HepG2 (cell line): ENCODE data around the gene SLC34A3. TPM values are rescaled to one million over a fixed set of nuclear protein-coding genes. Genes with fewer than 3 reads are reported as not detected.
A peak's percentile ranks its signal among the peaks of the same experiment; 100 is the strongest.

Source experiments
- ADNP ChIP-seq: sonication (generic); formaldehyde crosslinking; IDR thresholded peaks from 2 replicates; pipeline ENCODE4 v1.4.0; 2020; ENCODE audit warnings: missing genetic modification reagents
- DPF2 ChIP-seq: sonication (generic); formaldehyde crosslinking; IDR thresholded peaks from 2 replicates; pipeline ENCODE4 v1.4.0; 2020; ENCODE audit warnings: mild to moderate bottlenecking, low read depth, missing genetic modification reagents, borderline replicate concordance
- GABPA ChIP-seq, 2 experiments: IDR thresholded peaks; 2 replicates each; pipeline ENCODE4 v1.6.1; 2011 to 2016; ENCODE audit warnings: low read depth in 2 of 2, low read length in 1 of 2, missing biosample characterization in 1 of 2, missing genetic modification characterization in 1 of 2
- HHEX ChIP-seq: IDR thresholded peaks from 2 replicates; pipeline ENCODE4 v1.6.1; 2016; ENCODE audit warnings: control low read depth
- HNRNPL ChIP-seq: fragments of 200-400 bp; formaldehyde crosslinking; IDR thresholded peaks from 2 replicates; pipeline ENCODE4 v1.6.1; 2017; ENCODE audit warnings: mild to moderate bottlenecking, low read depth, low read length
- KLF13 ChIP-seq: sonication (generic); formaldehyde crosslinking; IDR thresholded peaks from 2 replicates; pipeline ENCODE4 v1.4.0; 2020; ENCODE audit warnings: mild to moderate bottlenecking, missing genetic modification reagents
- PITX1 ChIP-seq: sonication (generic); formaldehyde crosslinking; IDR thresholded peaks from 2 replicates; pipeline ENCODE4 v1.5.1; 2020; ENCODE audit warnings: mild to moderate bottlenecking, missing genetic modification reagents
- SRSF9 ChIP-seq: fragments of 200-400 bp; formaldehyde crosslinking; IDR thresholded peaks from 2 replicates; pipeline ENCODE4 v1.6.1; 2018; ENCODE audit warnings: borderline replicate concordance, mild to moderate bottlenecking, low read depth, low read length; ENCODE audit not compliant: insufficient read depth, poor library complexity, severe bottlenecking
- ZNF337 ChIP-seq: sonication (generic); formaldehyde crosslinking; IDR thresholded peaks from 2 replicates; pipeline ENCODE4 v1.5.1; 2020; ENCODE audit warnings: missing genetic modification reagents, low read depth, mild to moderate bottlenecking, borderline replicate concordance
- ZNF33A ChIP-seq: sonication (generic); formaldehyde crosslinking; IDR thresholded peaks from 2 replicates; pipeline ENCODE4 v1.5.1; 2020; ENCODE audit warnings: missing genetic modification reagents, mild to moderate bottlenecking, moderate library complexity, borderline replicate concordance
- ZNF354B ChIP-seq: sonication (generic); formaldehyde crosslinking; IDR thresholded peaks from 2 replicates; pipeline ENCODE4 v1.8.0; 2022; ENCODE audit warnings: mild to moderate bottlenecking, missing genetic modification reagents
- polyA plus RNA-seq, 8 experiments: library from polyadenylated mRNA; depleted of rRNA in 3 of 8; stranded (reverse) in 7 of 8; unstranded in 1 of 8; fragments of >200 nt; fragmentation: Illumina TruSeq in 4 of 8; extraction: Trizol in 4 of 8; gene quantifications; 2 replicates each; pipeline versions ENCODE4 v1.2.1 to v1.2.3, GENCODE V29; 2011 to 2016; ENCODE audit warnings: low read depth in 4 of 8, missing spikeins in 1 of 8, mixed read lengths in 1 of 8; ENCODE audit not compliant: insufficient read depth in 1 of 8
- total RNA-seq, 5 experiments: library from RNA; depleted of rRNA; stranded (reverse); fragments of >200 nt; fragmentation: Illumina TruSeq; extraction: Trizol; gene quantifications; 2 replicates each; pipeline ENCODE4 v1.2.3, GENCODE V29; 2016; ENCODE audit warnings: low read depth in 1 of 5
- TF ChIP-seq, protein P1 (sequence below): sonication (generic); formaldehyde crosslinking; IDR thresholded peaks from 2 replicates; pipeline ENCODE4; 2020; ENCODE audit warnings: missing genetic modification reagents, mild to moderate bottlenecking, borderline replicate concordance
- TF ChIP-seq, protein P2 (sequence below): IDR thresholded peaks from 2 replicates; pipeline ENCODE4 v1.6.1; 2016; ENCODE audit warnings: low read depth
- TF ChIP-seq, protein P3 (sequence below): sonication (generic); formaldehyde crosslinking; IDR thresholded peaks from 2 replicates; pipeline ENCODE4 v1.5.0; 2020; ENCODE audit warnings: missing genetic modification reagents, mild to moderate bottlenecking, borderline replicate concordance
- TF ChIP-seq, protein P4 (sequence below): sonication (generic); formaldehyde crosslinking; IDR thresholded peaks from 2 replicates; pipeline ENCODE4 v1.4.0; 2020; ENCODE audit warnings: missing genetic modification reagents
- TF ChIP-seq, protein P5 (sequence below): sonication (generic); formaldehyde crosslinking; IDR thresholded peaks from 2 replicates; pipeline ENCODE4 v1.4.0; 2020; ENCODE audit warnings: missing genetic modification reagents
- TF ChIP-seq, protein P6 (sequence below): sonication (generic); formaldehyde crosslinking; IDR thresholded peaks from 2 replicates; pipeline ENCODE4 v1.5.0; 2020; ENCODE audit warnings: missing genetic modification reagents

SLC34A3 gene
- total and polyA plus RNA-seq, 2 of the 13 experiments (the other 11 are each of a cell fraction or from before 2014, with no cell fraction given), result 0.07 to 1.0 TPM

DNA sequence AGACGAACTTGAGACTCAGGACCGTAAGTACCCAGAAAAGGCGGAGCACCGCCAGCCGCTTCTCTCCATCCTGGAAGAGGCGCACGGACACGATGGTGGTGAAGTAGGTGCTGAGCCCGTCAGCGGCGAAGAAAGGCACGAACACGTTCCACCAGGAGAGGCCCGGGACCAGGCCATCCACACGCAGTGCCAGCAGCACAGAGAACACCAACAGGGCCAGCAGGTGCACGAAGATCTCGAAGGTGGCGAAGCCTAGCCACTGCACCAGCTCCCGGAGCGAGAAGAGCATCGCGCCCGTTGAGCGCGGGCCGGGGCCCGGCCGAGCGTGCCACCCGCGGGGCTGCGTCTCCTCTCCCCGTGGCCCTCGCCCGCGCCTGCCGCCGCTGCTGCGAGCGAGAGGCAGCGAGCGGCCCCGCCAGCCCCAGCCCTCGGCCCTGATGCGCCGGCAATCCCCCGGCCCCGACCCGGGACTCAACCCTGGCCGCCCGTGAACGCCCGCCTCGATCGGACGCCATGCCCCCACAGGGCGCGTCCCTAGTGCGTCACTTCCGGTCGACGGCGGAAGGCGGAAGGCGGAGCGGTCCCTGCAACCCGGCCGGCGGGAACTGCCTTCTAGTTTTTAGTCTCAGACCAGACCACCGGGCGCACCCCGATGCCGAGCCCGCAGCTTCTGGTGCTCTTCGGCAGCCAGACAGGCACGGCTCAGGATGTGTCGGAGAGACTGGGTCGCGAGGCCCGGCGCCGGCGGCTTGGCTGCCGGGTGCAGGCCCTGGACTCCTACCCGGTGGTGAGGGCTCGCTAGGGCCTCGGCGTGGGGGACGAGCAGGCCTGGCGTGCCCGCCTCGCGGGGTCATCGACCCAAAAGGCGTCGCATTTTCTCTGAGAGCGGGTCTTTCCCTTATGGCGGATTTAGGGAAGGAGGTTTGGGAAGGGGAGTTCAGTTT lies 25.3 kb upstream of the SLC34A3 start, which contains the start of the genes NDOR1 and TMEM203 (continued):
- TF ChIP-seq, protein P1, sequence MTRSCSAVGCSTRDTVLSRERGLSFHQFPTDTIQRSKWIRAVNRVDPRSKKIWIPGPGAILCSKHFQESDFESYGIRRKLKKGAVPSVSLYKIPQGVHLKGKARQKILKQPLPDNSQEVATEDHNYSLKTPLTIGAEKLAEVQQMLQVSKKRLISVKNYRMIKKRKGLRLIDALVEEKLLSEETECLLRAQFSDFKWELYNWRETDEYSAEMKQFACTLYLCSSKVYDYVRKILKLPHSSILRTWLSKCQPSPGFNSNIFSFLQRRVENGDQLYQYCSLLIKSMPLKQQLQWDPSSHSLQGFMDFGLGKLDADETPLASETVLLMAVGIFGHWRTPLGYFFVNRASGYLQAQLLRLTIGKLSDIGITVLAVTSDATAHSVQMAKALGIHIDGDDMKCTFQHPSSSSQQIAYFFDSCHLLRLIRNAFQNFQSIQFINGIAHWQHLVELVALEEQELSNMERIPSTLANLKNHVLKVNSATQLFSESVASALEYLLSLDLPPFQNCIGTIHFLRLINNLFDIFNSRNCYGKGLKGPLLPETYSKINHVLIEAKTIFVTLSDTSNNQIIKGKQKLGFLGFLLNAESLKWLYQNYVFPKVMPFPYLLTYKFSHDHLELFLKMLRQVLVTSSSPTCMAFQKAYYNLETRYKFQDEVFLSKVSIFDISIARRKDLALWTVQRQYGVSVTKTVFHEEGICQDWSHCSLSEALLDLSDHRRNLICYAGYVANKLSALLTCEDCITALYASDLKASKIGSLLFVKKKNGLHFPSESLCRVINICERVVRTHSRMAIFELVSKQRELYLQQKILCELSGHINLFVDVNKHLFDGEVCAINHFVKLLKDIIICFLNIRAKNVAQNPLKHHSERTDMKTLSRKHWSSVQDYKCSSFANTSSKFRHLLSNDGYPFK (CRISPR knock-in tag), result peak; percentile 81; the same call in 1 of the 2 replicates
- no peak for TF ChIP-seq GABPA (IDR thresholded peaks at IDR 0.05; ENCODE audit: low read depth, low read length)
- peak; percentile 95 for TF ChIP-seq GABPA (CRISPR knock-in tag; IDR thresholded peaks at IDR 0.05; ENCODE audit: low read depth)
- 0 out of 2 replicates have a peak, but pooled peaks have one; percentile 33 for TF ChIP-seq HNRNPL
- TF ChIP-seq, protein P2, sequence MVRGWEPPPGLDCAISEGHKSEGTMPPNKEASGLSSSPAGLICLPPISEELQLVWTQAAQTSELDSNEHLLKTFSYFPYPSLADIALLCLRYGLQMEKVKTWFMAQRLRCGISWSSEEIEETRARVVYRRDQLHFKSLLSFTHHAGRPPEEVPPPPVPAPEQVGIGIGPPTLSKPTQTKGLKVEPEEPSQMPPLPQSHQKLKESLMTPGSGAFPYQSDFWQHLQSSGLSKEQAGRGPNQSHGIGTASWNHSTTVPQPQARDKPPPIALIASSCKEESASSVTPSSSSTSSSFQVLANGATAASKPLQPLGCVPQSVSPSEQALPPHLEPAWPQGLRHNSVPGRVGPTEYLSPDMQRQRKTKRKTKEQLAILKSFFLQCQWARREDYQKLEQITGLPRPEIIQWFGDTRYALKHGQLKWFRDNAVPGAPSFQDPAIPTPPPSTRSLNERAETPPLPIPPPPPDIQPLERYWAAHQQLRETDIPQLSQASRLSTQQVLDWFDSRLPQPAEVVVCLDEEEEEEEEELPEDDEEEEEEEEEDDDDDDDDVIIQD (CRISPR knock-in tag), result no peak
- no peak for TF ChIP-seq ADNP (CRISPR knock-in tag)
- no peak for TF ChIP-seq SRSF9
- no peak for TF ChIP-seq HHEX (CRISPR knock-in tag)
- no peak for TF ChIP-seq ZNF354B (CRISPR knock-in tag)
- no peak for TF ChIP-seq DPF2 (CRISPR knock-in tag)
- TF ChIP-seq, protein P3, sequence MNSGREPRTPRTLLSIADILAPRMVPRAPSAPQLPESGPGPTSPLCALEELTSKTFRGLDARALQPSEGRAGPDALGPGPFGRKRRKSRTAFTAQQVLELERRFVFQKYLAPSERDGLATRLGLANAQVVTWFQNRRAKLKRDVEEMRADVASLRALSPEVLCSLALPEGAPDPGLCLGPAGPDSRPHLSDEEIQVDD (CRISPR knock-in tag), result no peak
- TF ChIP-seq KLF13 (CRISPR knock-in tag), result no peak
- TF ChIP-seq, protein P4, sequence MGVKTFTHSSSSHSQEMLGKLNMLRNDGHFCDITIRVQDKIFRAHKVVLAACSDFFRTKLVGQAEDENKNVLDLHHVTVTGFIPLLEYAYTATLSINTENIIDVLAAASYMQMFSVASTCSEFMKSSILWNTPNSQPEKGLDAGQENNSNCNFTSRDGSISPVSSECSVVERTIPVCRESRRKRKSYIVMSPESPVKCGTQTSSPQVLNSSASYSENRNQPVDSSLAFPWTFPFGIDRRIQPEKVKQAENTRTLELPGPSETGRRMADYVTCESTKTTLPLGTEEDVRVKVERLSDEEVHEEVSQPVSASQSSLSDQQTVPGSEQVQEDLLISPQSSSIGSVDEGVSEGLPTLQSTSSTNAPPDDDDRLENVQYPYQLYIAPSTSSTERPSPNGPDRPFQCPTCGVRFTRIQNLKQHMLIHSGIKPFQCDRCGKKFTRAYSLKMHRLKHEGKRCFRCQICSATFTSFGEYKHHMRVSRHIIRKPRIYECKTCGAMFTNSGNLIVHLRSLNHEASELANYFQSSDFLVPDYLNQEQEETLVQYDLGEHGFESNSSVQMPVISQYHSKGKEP, result no peak; the same call in 1 of the 2 replicates
- TF ChIP-seq, protein P5, sequence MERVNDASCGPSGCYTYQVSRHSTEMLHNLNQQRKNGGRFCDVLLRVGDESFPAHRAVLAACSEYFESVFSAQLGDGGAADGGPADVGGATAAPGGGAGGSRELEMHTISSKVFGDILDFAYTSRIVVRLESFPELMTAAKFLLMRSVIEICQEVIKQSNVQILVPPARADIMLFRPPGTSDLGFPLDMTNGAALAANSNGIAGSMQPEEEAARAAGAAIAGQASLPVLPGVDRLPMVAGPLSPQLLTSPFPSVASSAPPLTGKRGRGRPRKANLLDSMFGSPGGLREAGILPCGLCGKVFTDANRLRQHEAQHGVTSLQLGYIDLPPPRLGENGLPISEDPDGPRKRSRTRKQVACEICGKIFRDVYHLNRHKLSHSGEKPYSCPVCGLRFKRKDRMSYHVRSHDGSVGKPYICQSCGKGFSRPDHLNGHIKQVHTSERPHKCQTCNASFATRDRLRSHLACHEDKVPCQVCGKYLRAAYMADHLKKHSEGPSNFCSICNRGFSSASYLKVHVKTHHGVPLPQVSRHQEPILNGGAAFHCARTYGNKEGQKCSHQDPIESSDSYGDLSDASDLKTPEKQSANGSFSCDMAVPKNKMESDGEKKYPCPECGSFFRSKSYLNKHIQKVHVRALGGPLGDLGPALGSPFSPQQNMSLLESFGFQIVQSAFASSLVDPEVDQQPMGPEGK, result peak; percentile 86
- peak; percentile 29; the same call in 1 of the 2 replicates for TF ChIP-seq PITX1
- no peak for TF ChIP-seq ZNF337 (CRISPR knock-in tag)
- TF ChIP-seq, protein P6, sequence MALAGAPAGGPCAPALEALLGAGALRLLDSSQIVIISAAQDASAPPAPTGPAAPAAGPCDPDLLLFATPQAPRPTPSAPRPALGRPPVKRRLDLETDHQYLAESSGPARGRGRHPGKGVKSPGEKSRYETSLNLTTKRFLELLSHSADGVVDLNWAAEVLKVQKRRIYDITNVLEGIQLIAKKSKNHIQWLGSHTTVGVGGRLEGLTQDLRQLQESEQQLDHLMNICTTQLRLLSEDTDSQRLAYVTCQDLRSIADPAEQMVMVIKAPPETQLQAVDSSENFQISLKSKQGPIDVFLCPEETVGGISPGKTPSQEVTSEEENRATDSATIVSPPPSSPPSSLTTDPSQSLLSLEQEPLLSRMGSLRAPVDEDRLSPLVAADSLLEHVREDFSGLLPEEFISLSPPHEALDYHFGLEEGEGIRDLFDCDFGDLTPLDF (CRISPR knock-in tag), result peak; percentile 89
- TF ChIP-seq ZNF33A, result no peak
